SU-DHL-6 (cell line): ENCODE measurements around the gene TIE1.

Experiments used
- H2AFZ ChIP-seq: fragments of 200-600 bp; sonication (generic); 2 replicates; pipeline ENCODE4 v1.6.1; 2014; ENCODE audit warnings: low read depth, mild to moderate bottlenecking, moderate library complexity, mixed read lengths, antibody characterized with exemption, low read length; ENCODE audit not compliant: severe bottlenecking
- H3F3A ChIP-seq: fragments of 200-600 bp; shearing (Covaris generic); 2 replicates; pipeline ENCODE4 v1.6.0; 2016; ENCODE audit warnings: antibody characterized with exemption, mild to moderate bottlenecking; ENCODE audit not compliant: insufficient read depth
- H3K27ac ChIP-seq: fragments of 200-600 bp; sonication (generic); 2 replicates; pipeline ENCODE4 v1.5.1; 2016; ENCODE audit warnings: low read depth, mild to moderate bottlenecking, low read length, moderate library complexity, mixed read lengths
- H3K27me3 ChIP-seq: fragments of 200-600 bp; sonication (generic), shearing (Covaris generic); 2 replicates; pipeline ENCODE4 v1.6.0; 2014; ENCODE audit warnings: mild to moderate bottlenecking, low read length
- H3K36me3 ChIP-seq: fragments of 200-600 bp; sonication (generic); 2 replicates; pipeline ENCODE4 v1.6.1; 2014; ENCODE audit warnings: mild to moderate bottlenecking, low read length, mixed read lengths
- H3K4me2 ChIP-seq: fragments of 300-600, 200-600 bp; shearing (Covaris generic), sonication (generic); 2 replicates; pipeline ENCODE4 v1.6.0; 2014; ENCODE audit warnings: low read length, low read depth, mild to moderate bottlenecking; ENCODE audit not compliant: poor library complexity, severe bottlenecking
- H3K4me3 ChIP-seq: fragments of 200-600 bp; sonication (generic); 2 replicates; pipeline ENCODE4 v1.5.1; 2014; ENCODE audit warnings: antibody characterized with exemption, low read length, mild to moderate bottlenecking, mixed read lengths; ENCODE audit not compliant: insufficient read depth, poor library complexity, severe bottlenecking
- H3K79me2 ChIP-seq: fragments of 200-600 bp; sonication (generic); 2 replicates; pipeline ENCODE4 v1.6.1; 2014; ENCODE audit warnings: mild to moderate bottlenecking, low read length, moderate library complexity; ENCODE audit not compliant: insufficient read depth
- H3K9ac ChIP-seq: fragments of 200-600 bp; sonication (generic); 2 replicates; pipeline ENCODE4 v1.7.0; 2014; ENCODE audit warnings: mild to moderate bottlenecking, low read length
- H3K9me2 ChIP-seq: fragments of 200-600 bp; sonication (generic); replicated peaks from 2 replicates; pipeline ENCODE4 v1.6.1; 2014; ENCODE audit warnings: low read length; ENCODE audit not compliant: insufficient read depth
- H3K9me3 ChIP-seq: fragments of 200-600 bp; sonication (generic); 2 replicates; pipeline ENCODE4 v1.6.1; 2014; ENCODE audit warnings: low read length, mixed read lengths; ENCODE audit not compliant: insufficient read depth
- H4K20me1 ChIP-seq: fragments of 200-600 bp; sonication (generic); 2 replicates; pipeline ENCODE4 v1.6.1; 2014; ENCODE audit warnings: low read depth, mild to moderate bottlenecking, antibody characterized with exemption, low read length, moderate library complexity, mixed read lengths
- EZH2phosphoT487 ChIP-seq: fragments of 200-600 bp; sonication (generic), shearing (Covaris generic); conservative IDR thresholded peaks from 2 replicates; pipeline ENCODE4 v1.6.1; 2018; ENCODE audit warnings: mild to moderate bottlenecking, antibody characterized with exemption, low read length, moderate library complexity, mixed read lengths
- TF ChIP-seq, protein P1 (sequence below): fragments of 200-600 bp; sonication (generic); IDR thresholded peaks from one replicate; pipeline ENCODE4 v1.5.1; 2017; ENCODE audit warnings: antibody characterized with exemption, mild to moderate bottlenecking, low read length, moderate library complexity; ENCODE audit not compliant: insufficient read depth, poor library complexity, severe bottlenecking

Gene TIE1

DNA sequence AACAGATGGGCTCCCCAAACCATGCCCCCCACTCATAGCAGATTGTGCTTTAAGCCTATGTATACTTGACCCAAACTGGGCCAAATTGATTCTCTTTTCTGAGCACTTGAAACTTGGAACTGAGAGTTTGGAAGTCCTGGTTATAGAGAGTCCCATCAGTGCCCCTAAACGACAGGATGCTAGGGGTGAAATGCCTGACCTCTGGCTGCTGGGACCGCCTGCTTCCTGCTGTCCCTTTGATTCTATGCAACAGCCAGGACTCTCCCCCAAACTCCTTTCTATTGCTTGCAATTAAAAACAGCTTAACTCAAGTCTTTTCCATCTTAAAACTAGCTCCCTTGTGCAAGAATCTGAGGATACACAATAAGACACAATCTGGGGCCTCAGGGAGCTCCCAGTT is 20.1 kb upstream of the TIE1 start:
- no peak overlapping the region for H3K4me2 ChIP-seq
- H3K27ac ChIP-seq: no peak overlapping the region
- no peaks in the 10 kb centered on the region for H3K9me2 ChIP-seq
- no peak overlapping the region for H3K9ac ChIP-seq
- no peak overlapping the region for H3K4me3 ChIP-seq
- no peaks in the 10 kb centered on the region for H3K27me3 ChIP-seq
- H3K36me3 ChIP-seq: no peaks in the 10 kb centered on the region
- H3F3A ChIP-seq: no peaks in the 10 kb centered on the region
- H3K79me2 ChIP-seq: no peaks in the 10 kb centered on the region
- no peaks in the 10 kb centered on the region for H4K20me1 ChIP-seq
- no peak overlapping the region for H2AFZ ChIP-seq
- no peaks in the 10 kb centered on the region for H3K9me3 ChIP-seq
- TF ChIP-seq, protein P1, sequence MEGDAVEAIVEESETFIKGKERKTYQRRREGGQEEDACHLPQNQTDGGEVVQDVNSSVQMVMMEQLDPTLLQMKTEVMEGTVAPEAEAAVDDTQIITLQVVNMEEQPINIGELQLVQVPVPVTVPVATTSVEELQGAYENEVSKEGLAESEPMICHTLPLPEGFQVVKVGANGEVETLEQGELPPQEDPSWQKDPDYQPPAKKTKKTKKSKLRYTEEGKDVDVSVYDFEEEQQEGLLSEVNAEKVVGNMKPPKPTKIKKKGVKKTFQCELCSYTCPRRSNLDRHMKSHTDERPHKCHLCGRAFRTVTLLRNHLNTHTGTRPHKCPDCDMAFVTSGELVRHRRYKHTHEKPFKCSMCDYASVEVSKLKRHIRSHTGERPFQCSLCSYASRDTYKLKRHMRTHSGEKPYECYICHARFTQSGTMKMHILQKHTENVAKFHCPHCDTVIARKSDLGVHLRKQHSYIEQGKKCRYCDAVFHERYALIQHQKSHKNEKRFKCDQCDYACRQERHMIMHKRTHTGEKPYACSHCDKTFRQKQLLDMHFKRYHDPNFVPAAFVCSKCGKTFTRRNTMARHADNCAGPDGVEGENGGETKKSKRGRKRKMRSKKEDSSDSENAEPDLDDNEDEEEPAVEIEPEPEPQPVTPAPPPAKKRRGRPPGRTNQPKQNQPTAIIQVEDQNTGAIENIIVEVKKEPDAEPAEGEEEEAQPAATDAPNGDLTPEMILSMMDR: no peak
- no peak for TF ChIP-seq EZH2phosphoT487

DNA sequence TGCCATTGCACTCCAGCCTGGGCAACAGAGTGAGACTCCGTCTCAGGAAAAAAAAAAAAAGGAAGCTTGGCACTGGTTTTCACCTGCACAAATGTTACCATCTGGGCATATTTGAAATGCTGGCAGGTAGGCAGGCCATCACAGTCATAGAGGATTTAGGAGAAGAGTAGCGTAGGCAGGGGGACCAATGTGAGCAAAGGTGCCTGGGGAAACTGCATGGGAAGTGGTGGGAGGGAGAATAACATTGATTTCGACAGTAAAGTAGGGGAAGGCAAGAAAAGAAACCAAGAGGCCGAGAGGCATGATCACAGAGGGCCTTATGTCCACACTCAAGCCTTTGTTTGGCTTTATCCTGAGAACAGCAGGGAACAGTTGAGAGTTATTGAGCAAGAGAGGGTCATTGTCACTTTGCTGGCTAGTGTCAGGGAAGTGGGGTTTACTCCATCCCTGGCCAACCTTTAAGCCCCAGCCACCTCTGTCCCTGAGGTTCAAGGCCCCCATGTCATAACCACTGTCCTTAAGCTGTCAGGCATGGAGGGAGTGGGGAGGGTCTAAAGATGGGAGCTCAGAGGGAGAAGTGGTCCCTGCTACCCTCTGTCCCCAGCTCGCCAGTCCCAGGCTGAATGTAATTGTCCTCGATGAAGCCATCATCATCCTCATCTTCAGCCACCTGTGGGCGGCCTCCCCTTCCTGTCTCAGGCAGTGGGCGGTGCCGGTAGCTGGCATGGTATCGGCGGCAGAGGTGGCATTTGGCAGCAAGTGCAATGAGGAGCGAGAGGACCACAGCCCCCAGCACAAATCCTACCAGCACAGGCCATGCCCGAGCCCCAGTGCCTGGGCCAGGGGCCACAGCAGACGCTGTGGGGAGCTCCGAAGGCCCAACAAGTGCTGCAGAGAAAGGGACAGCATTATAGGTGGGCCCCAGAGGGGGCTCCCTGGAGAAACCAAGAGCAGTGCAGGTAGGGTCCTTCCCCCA is 18.3 kb upstream of the TIE1 start:
- H3F3A ChIP-seq: no peaks in the 10 kb centered on the region
- H3K36me3 ChIP-seq: no peaks in the 10 kb centered on the region
- H4K20me1 ChIP-seq: no peaks in the 10 kb centered on the region
- no peaks in the 10 kb centered on the region for H3K27me3 ChIP-seq
- TF ChIP-seq, protein P1: no peak
- no peak for TF ChIP-seq EZH2phosphoT487
- H3K9me3 ChIP-seq: no peaks in the 10 kb centered on the region
- H3K4me3 ChIP-seq: no peak overlapping the region
- no peaks in the 10 kb centered on the region for H3K9me2 ChIP-seq
- H3K9ac ChIP-seq: no peak overlapping the region
- no peak overlapping the region for H3K27ac ChIP-seq
- H3K4me2 ChIP-seq: no peak overlapping the region
- H3K79me2 ChIP-seq: no peaks in the 10 kb centered on the region
- no peak overlapping the region for H2AFZ ChIP-seq

DNA sequence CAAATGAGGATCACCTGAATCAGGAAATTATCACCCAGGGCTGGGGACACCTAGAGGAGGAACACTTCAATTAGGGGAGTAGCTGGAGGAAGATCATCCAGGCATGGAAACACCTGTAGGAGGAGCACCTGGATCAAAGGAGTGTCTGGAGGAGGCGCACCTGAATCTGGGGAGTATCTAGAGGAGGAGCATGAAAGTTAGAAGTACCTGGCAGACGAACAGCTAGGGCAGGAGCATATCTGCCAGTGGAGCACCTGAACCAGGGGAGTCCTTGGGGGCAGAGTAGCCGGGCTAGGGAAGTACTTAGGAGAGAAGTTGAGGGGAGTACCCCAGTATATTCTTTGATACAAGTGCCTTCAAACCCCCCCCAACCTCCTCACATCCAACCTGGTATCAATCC is 16.7 kb upstream of the TIE1 start:
- TF ChIP-seq, protein P1: no peak
- TF ChIP-seq EZH2phosphoT487: no peak
- no peak overlapping the region for H3K9ac ChIP-seq
- H3K27ac ChIP-seq: no peak overlapping the region
- no peaks in the 10 kb centered on the region for H3K9me2 ChIP-seq
- H3F3A ChIP-seq: no peaks in the 10 kb centered on the region
- H3K36me3 ChIP-seq: no peaks in the 10 kb centered on the region
- no peaks in the 10 kb centered on the region for H3K9me3 ChIP-seq
- no peaks in the 10 kb centered on the region for H3K79me2 ChIP-seq
- no peak overlapping the region for H3K4me2 ChIP-seq
- H3K27me3 ChIP-seq: no peaks in the 10 kb centered on the region
- no peak overlapping the region for H2AFZ ChIP-seq
- H4K20me1 ChIP-seq: no peaks in the 10 kb centered on the region
- H3K4me3 ChIP-seq: no peak overlapping the region
